ENCODE measurements around the gene BRINP3.

GRCh38 chr1:190196020-190196419 is 281.6 kb downstream of the BRINP3 start:
- TF ChIP-seq, protein P1, sequence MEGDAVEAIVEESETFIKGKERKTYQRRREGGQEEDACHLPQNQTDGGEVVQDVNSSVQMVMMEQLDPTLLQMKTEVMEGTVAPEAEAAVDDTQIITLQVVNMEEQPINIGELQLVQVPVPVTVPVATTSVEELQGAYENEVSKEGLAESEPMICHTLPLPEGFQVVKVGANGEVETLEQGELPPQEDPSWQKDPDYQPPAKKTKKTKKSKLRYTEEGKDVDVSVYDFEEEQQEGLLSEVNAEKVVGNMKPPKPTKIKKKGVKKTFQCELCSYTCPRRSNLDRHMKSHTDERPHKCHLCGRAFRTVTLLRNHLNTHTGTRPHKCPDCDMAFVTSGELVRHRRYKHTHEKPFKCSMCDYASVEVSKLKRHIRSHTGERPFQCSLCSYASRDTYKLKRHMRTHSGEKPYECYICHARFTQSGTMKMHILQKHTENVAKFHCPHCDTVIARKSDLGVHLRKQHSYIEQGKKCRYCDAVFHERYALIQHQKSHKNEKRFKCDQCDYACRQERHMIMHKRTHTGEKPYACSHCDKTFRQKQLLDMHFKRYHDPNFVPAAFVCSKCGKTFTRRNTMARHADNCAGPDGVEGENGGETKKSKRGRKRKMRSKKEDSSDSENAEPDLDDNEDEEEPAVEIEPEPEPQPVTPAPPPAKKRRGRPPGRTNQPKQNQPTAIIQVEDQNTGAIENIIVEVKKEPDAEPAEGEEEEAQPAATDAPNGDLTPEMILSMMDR (IDR thresholded peaks at IDR 0.05): no peak
- no peak for TF ChIP-seq POLR2AphosphoS5 (IDR thresholded peaks at IDR 0.05)
- no peak for TF ChIP-seq POLR2A (IDR thresholded peaks at IDR 0.05)

All from upper lobe of left lung (tissue), 4 donors.